Liver (tissue), 9 donors: ENCODE results near the gene ERVMER34-1. TPM values are rescaled to one million over a fixed set of nuclear protein-coding genes. Genes with fewer than 3 reads are reported as not detected.

Source experiments
- DNase-seq: peaks from one replicate; pipeline ENCODE4 v3.0.0-alpha.2; 2017; ENCODE audit warnings: low spot score
- H3K27ac ChIP-seq, 2 donors: one replicate each; pipeline ENCODE4 v1.7.0; 2013; ENCODE audit warnings: inconsistent platforms in 2 of 2, low read length in 2 of 2, control low read depth in 1 of 2, low read depth in 1 of 2, mild to moderate bottlenecking in 1 of 2
- H3K27me3 ChIP-seq, 4 donors: one replicate each; pipeline versions ENCODE4 v1.6.1 to v1.7.0; 2013; ENCODE audit warnings: low read length in 3 of 4, inconsistent platforms in 1 of 4, mild to moderate bottlenecking in 1 of 4, moderate library complexity in 1 of 4; ENCODE audit not compliant: control insufficient read depth in 4 of 4, insufficient read depth in 4 of 4
- H3K36me3 ChIP-seq, 4 donors: one replicate each; pipeline versions ENCODE4 v1.6.1 to v1.7.0; 2013; ENCODE audit warnings: low read length in 3 of 4, mild to moderate bottlenecking in 3 of 4, low read depth in 1 of 4, moderate library complexity in 1 of 4; ENCODE audit not compliant: control insufficient read depth in 4 of 4, insufficient read depth in 3 of 4
- H3K4me1 ChIP-seq, 4 donors: one replicate each; pipeline versions ENCODE4 v1.6.1 to v1.7.0; 2013; ENCODE audit warnings: low read length in 3 of 4, mild to moderate bottlenecking in 3 of 4, moderate library complexity in 1 of 4; ENCODE audit not compliant: control insufficient read depth in 4 of 4, insufficient read depth in 4 of 4
- H3K4me3 ChIP-seq, 3 donors: one replicate each; pipeline versions ENCODE4 v1.6.1 to v1.7.0; 2013; ENCODE audit warnings: low read length in 3 of 3, control low read depth in 1 of 3, low read depth in 1 of 3, mild to moderate bottlenecking in 1 of 3
- H3K9ac ChIP-seq, 2 donors: one replicate each; pipeline ENCODE4 v1.7.0; 2013; ENCODE audit warnings: low read length in 2 of 2, mild to moderate bottlenecking in 2 of 2, moderate library complexity in 2 of 2, control low read depth in 1 of 2, low read depth in 1 of 2
- H3K9me3 ChIP-seq, 4 donors: one replicate each; pipeline versions ENCODE4 v1.6.1 to v1.7.0; 2013; ENCODE audit warnings: low read length in 3 of 4; ENCODE audit not compliant: control insufficient read depth in 4 of 4
- ATF3 ChIP-seq: IDR thresholded peaks from 2 replicates; pipeline ENCODE4 v1.6.1; 2016; ENCODE audit warnings: antibody characterized with exemption
- CTCF ChIP-seq: fragments of 150-350 bp; IDR thresholded peaks from 2 replicates; pipeline ENCODE4 v1.5.1; 2017; ENCODE audit warnings: improper control_type of control experiment, low read depth, low read length; ENCODE audit not compliant: missing input control
- EGR1 ChIP-seq, 2 donors: IDR thresholded peaks; 2 replicates each; pipeline ENCODE4 v1.6.1; 2016 to 2018; ENCODE audit warnings: antibody characterized with exemption in 2 of 2, low read depth in 2 of 2
- FOXA1 ChIP-seq: IDR thresholded peaks from 2 replicates; pipeline ENCODE4 v1.6.1; 2016; ENCODE audit warnings: antibody characterized with exemption
- FOXA2 ChIP-seq: IDR thresholded peaks from 2 replicates; pipeline ENCODE4 v1.6.1; 2016; ENCODE audit warnings: antibody characterized with exemption
- GABPA ChIP-seq, 2 donors: IDR thresholded peaks in 1 of 2; conservative IDR thresholded peaks in 1 of 2; 2 replicates each; pipeline ENCODE4 v1.6.1; 2016; ENCODE audit warnings: antibody characterized with exemption in 2 of 2, mild to moderate bottlenecking in 1 of 2, moderate library complexity in 1 of 2
- HNF4A ChIP-seq, 2 donors: conservative IDR thresholded peaks; 2 replicates each; pipeline ENCODE4 v1.6.1; 2016; ENCODE audit warnings: antibody characterized with exemption in 2 of 2, mild to moderate bottlenecking in 2 of 2
- HNF4G ChIP-seq: IDR thresholded peaks from 2 replicates; pipeline ENCODE4 v1.6.1; 2016; ENCODE audit warnings: antibody characterized with exemption
- JUND ChIP-seq, 2 donors: IDR thresholded peaks; 2 replicates each; pipeline ENCODE4 v1.6.1; 2016; ENCODE audit warnings: antibody characterized with exemption in 2 of 2
- MAX ChIP-seq: IDR thresholded peaks from 2 replicates; pipeline ENCODE4 v1.6.1; 2016; ENCODE audit warnings: antibody characterized with exemption
- NR2F2 ChIP-seq: IDR thresholded peaks from 2 replicates; pipeline ENCODE4 v1.6.1; 2016; ENCODE audit warnings: antibody characterized with exemption
- RAD21 ChIP-seq, 2 donors: IDR thresholded peaks; 2 replicates each; pipeline ENCODE4 v1.6.1; 2016; ENCODE audit warnings: antibody characterized with exemption in 2 of 2, mild to moderate bottlenecking in 2 of 2
- REST ChIP-seq: IDR thresholded peaks from 2 replicates; pipeline ENCODE4 v1.6.1; 2016; ENCODE audit warnings: antibody characterized with exemption, mild to moderate bottlenecking
- RXRA ChIP-seq, 2 donors: IDR thresholded peaks; 2 replicates each; pipeline ENCODE4 v1.6.1; 2017 to 2018; ENCODE audit warnings: antibody characterized with exemption in 2 of 2, mild to moderate bottlenecking in 1 of 2
- SP1 ChIP-seq: IDR thresholded peaks from 2 replicates; pipeline ENCODE4 v1.6.1; 2018; ENCODE audit warnings: antibody characterized with exemption, mild to moderate bottlenecking
- TAF1 ChIP-seq: conservative IDR thresholded peaks from 2 replicates; pipeline ENCODE4 v1.6.1; 2016; ENCODE audit warnings: antibody characterized with exemption, mild to moderate bottlenecking
- YY1 ChIP-seq: IDR thresholded peaks from 2 replicates; pipeline ENCODE4 v1.6.1; 2016; ENCODE audit warnings: antibody characterized with exemption, mild to moderate bottlenecking
- ZBTB33 ChIP-seq: IDR thresholded peaks from 2 replicates; pipeline ENCODE4 v1.6.1; 2016; ENCODE audit warnings: antibody characterized with exemption
- WGBS: extraction: QIAGEN DNeasy Blood & Tissue Kit; methylation state at CpG from one replicate; pipeline ENCODE4 v1.1.7; 2013; 5-methylcytosine and 5-hydroxymethylcytosine counted together
- polyA plus RNA-seq, 2 donors: library from polyadenylated mRNA; stranded (reverse) in 1 of 2; unstranded in 1 of 2; fragments of 200-250 nt in 1 of 2; fragments of >200 nt in 1 of 2; fragmentation: Nextera tagmentation in 1 of 2; extraction: Ambion mirVana in 1 of 2; gene quantifications; one replicate each; pipeline versions ENCODE4 v1.2.1 to v1.2.3, GENCODE V29; 2013 to 2015
- total RNA-seq, 2 donors: library from RNA; depleted of rRNA; stranded (reverse); fragments of >200 nt; gene quantifications; one replicate each; pipeline ENCODE4 v1.2.3, GENCODE V29; 2014
- donor health status: healthy.
- donor health status: healthy.
- donor health status: healthy.
- donor health status: healthy.
- donor health status: healthy.

The ERVMER34-1 gene
- total and polyA plus RNA-seq, 4 donors: under 0.01 to 0.08 (median 0.02) TPM; not detected in 1

GRCh38 chr4:52716364-52717151, 34.7 kb downstream of the ERVMER34-1 start:
- no peaks in the 10 kb centered on the region for H3K27me3 ChIP-seq
- H3K4me3 ChIP-seq: no peak overlapping the region
- TF ChIP-seq CTCF (no peak), JUND (IDR thresholded peaks at IDR 0.05) (no peak), YY1 (no peak), SP1 (no peak), EGR1 (IDR thresholded peaks at IDR 0.05; ENCODE audit: low read depth in 2 of 2) (no peak), GABPA (IDR thresholded peaks at IDR 0.05 in 1 of 2, conservative IDR thresholded peaks at IDR 0.05 in 1 of 2) (no peak), HNF4A (conservative IDR thresholded peaks at IDR 0.05) (no peak), FOXA1 (no peak)
- 94% methylated on average over 6 of the region's 6 CpGs for WGBS
- H3K9ac ChIP-seq: no peak overlapping the region
- peaks cover 2 to 9% (median 6%) of the 10 kb centered on the region in 4 donors for H3K4me1 ChIP-seq
- no peaks in the 10 kb centered on the region for H3K9me3 ChIP-seq
- peaks cover 0 to 6% (median 2%) of the 10 kb centered on the region in 4 donors for H3K36me3 ChIP-seq
- no peak overlapping the region for H3K27ac ChIP-seq
- no peak for DNase-seq

- DNase-seq: no peak
- Histone ChIP-seq H3K27ac (no peak overlapping the region), H3K27me3 (no peaks in the 10 kb centered on the region), H3K36me3 (peaks cover 0 to 6% (median 2%) of the 10 kb centered on the region in 4 donors), H3K4me1 (peaks cover 2 to 9% (median 6%) of the 10 kb centered on the region in 4 donors), H3K4me3 (no peak overlapping the region), H3K9me3 (no peaks in the 10 kb centered on the region), H3K9ac (no peak overlapping the region)
- WGBS: 90% methylated on average over 3 of the region's 3 CpGs
- no peak for TF ChIP-seq FOXA2
- TF ChIP-seq GABPA (IDR thresholded peaks at IDR 0.05 in 1 of 2, conservative IDR thresholded peaks at IDR 0.05 in 1 of 2): no peak
- TF ChIP-seq SP1: no peak
- TF ChIP-seq REST: no peak
- TF ChIP-seq FOXA1: no peak
- no peak for TF ChIP-seq EGR1 (IDR thresholded peaks at IDR 0.05; ENCODE audit: low read depth in 2 of 2)
- no peak for TF ChIP-seq RAD21 (IDR thresholded peaks at IDR 0.05)
- TF ChIP-seq ATF3: no peak
- no peak for TF ChIP-seq TAF1
- no peak for TF ChIP-seq NR2F2
- no peak for TF ChIP-seq MAX
- no peak for TF ChIP-seq HNF4G
- TF ChIP-seq JUND (IDR thresholded peaks at IDR 0.05): no peak
- TF ChIP-seq YY1: no peak
- TF ChIP-seq ZBTB33: no peak
- TF ChIP-seq CTCF: no peak
- no peak for TF ChIP-seq RXRA (IDR thresholded peaks at IDR 0.05)
- no peak for TF ChIP-seq HNF4A (conservative IDR thresholded peaks at IDR 0.05)
These were observed 35.3 kb downstream of the ERVMER34-1 start for GRCh38 chr4:52715914-52716313.
